Urinary bladder (tissue), 4 donors: Measurements from ENCODE around the gene PNMA8C. TPM values are rescaled to one million over a fixed set of nuclear protein-coding genes. Genes with fewer than 3 reads are reported as not detected.
"Not testable (repeated sequence)": the region's sequence is repeated elsewhere in the genome, so short reads cannot be mapped to it uniquely, and the experiment has no call there.

ENCODE experiments used
- DNase-seq: peaks from one replicate; pipeline ENCODE4 v3.0.0-alpha.2; 2015; ENCODE audit errors: extremely low spot score
- H3K27ac ChIP-seq: one replicate; pipeline ENCODE4 v1.5.1; 2013; ENCODE audit warnings: low read depth, mild to moderate bottlenecking, moderate library complexity
- H3K36me3 ChIP-seq: one replicate; pipeline ENCODE4 v1.6.1; 2013; ENCODE audit warnings: mild to moderate bottlenecking, moderate library complexity; ENCODE audit not compliant: insufficient read depth
- H3K4me1 ChIP-seq: one replicate; pipeline ENCODE4 v1.6.1; 2013; ENCODE audit warnings: mild to moderate bottlenecking, moderate library complexity; ENCODE audit not compliant: insufficient read depth
- H3K4me3 ChIP-seq: one replicate; pipeline ENCODE4 v1.5.1; 2013; ENCODE audit warnings: low read depth, low read length
- WGBS: extraction: QIAGEN DNeasy Blood & Tissue Kit; methylation state at CpG from one replicate; pipeline ENCODE4 v1.1.7; 2013; 5-methylcytosine and 5-hydroxymethylcytosine counted together
- polyA plus RNA-seq: library from polyadenylated mRNA; stranded (reverse); fragments of 200-250 nt; gene quantifications from one replicate; pipeline ENCODE4 v1.2.3, GENCODE V29; 2013
- total RNA-seq: library from RNA; depleted of rRNA; stranded (reverse); fragments of >200 nt; gene quantifications from one replicate; pipeline ENCODE4 v1.2.3, GENCODE V29; 2014
- donor health status: healthy with polysubstance abuse.
- donor health status: healthy.

The PNMA8C gene
- total and polyA plus RNA-seq, 2 donors, result 0.68 to 1.6 TPM

- H3K36me3 ChIP-seq, result no peaks in the 10 kb centered on the region
- H3K27ac ChIP-seq, result no peak overlapping the region
- 18% methylated on average over 54 of the region's 54 CpGs for WGBS
- peak overlapping the region; percentile 48 for H3K4me3 ChIP-seq
- DNase-seq, result no peak
- H3K4me1 ChIP-seq, result no peaks in the 10 kb centered on the region
Observed at GRCh38 chr19:46411925-46412649, 16.6 kb downstream of the PNMA8C start.

GRCh38 chr19:46411088-46411924 lies 17.4 kb downstream of the PNMA8C start:
- WGBS, result 41% methylated on average over 13 of the region's 13 CpGs
- no peaks in the 10 kb centered on the region for H3K36me3 ChIP-seq
- H3K4me3 ChIP-seq, result peak overlapping the region; percentile 48
- no peak overlapping the region for H3K27ac ChIP-seq
- no peaks in the 10 kb centered on the region for H3K4me1 ChIP-seq
- no peak for DNase-seq

- no peak for DNase-seq
- no peak overlapping the region for H3K4me3 ChIP-seq
- WGBS, result 78% methylated on average over 13 of the region's 13 CpGs
Observed at GRCh38 chr19:46410205-46411087, 18.3 kb downstream of the PNMA8C start.

GRCh38 chr19:46409191-46409590 lies 19.5 kb downstream of the PNMA8C start:
- Histone ChIP-seq H3K36me3 (no peaks in the 10 kb centered on the region), H3K4me3 (no peak overlapping the region), H3K4me1 (no peaks in the 10 kb centered on the region), H3K27ac (no peak overlapping the region)
- WGBS, result 61% methylated on average over 3 of the region's 3 CpGs
- no peak for DNase-seq

More at GRCh38 chr19:46410205-46411087, 18.3 kb downstream of the PNMA8C start:
- H3K4me1 ChIP-seq, result no peaks in the 10 kb centered on the region
- H3K36me3 ChIP-seq, result no peaks in the 10 kb centered on the region
- no peak overlapping the region for H3K27ac ChIP-seq

GRCh38 chr19:46408664-46409039 lies 20.1 kb downstream of the PNMA8C start:
- Histone ChIP-seq H3K36me3 (no peaks in the 10 kb centered on the region), H3K4me1 (no peaks in the 10 kb centered on the region), H3K27ac (no peak overlapping the region), H3K4me3 (no peak overlapping the region)
- DNase-seq, result no peak
- WGBS, result 4% methylated on average over 11 of the region's 11 CpGs

GRCh38 chr19:46407856-46408663 lies 20.7 kb downstream of the PNMA8C start:
- no peaks in the 10 kb centered on the region for H3K36me3 ChIP-seq
- H3K4me1 ChIP-seq, result no peaks in the 10 kb centered on the region
- no peak for DNase-seq
- no peak overlapping the region for H3K27ac ChIP-seq
- no peak overlapping the region for H3K4me3 ChIP-seq
- 17% methylated on average over 23 of the region's 23 CpGs for WGBS

- 12% methylated on average over 6 of the region's 6 CpGs for WGBS
- H3K27ac ChIP-seq, result no peak overlapping the region
- no peak overlapping the region for H3K4me3 ChIP-seq
- H3K36me3 ChIP-seq, result no peaks in the 10 kb centered on the region
- H3K4me1 ChIP-seq, result no peaks in the 10 kb centered on the region
- DNase-seq, result no peak
Observed at GRCh38 chr19:46406976-46407375, 21.8 kb downstream of the PNMA8C start.

- no peak overlapping the region for H3K27ac ChIP-seq
- H3K4me1 ChIP-seq, result no peaks in the 10 kb centered on the region
- DNase-seq, result no peak
Observed at GRCh38 chr19:46404753-46405468, 23.8 kb downstream of the PNMA8C start.

GRCh38 chr19:46404055-46404752 lies 24.5 kb downstream of the PNMA8C start:
- 5% methylated on average over 36 of the region's 36 CpGs for WGBS
- Histone ChIP-seq H3K4me3 (peak overlapping the region; percentile 30), H3K27ac (no peak overlapping the region), H3K36me3 (peaks cover 2% of the 10 kb centered on the region), H3K4me1 (no peaks in the 10 kb centered on the region)
- DNase-seq, result no peak

More at GRCh38 chr19:46404753-46405468, 23.8 kb downstream of the PNMA8C start:
- Histone ChIP-seq H3K36me3 (peaks cover 2% of the 10 kb centered on the region), H3K4me3 (peak overlapping the region; percentile 30)
- 21% methylated on average over 41 of the region's 41 CpGs for WGBS

GRCh38 chr19:46402725-46403124 lies 26.0 kb downstream of the PNMA8C start:
- H3K27ac ChIP-seq, result no peak overlapping the region
- no peaks in the 10 kb centered on the region for H3K4me1 ChIP-seq
- no peak for DNase-seq
- H3K36me3 ChIP-seq, result peaks cover 2% of the 10 kb centered on the region
- H3K4me3 ChIP-seq, result no peak overlapping the region
- WGBS, result 92% methylated on average over 11 of the region's 11 CpGs

- H3K27ac ChIP-seq, H3K4me1 ChIP-seq, H3K36me3 ChIP-seq, H3K4me3 ChIP-seq, DNase-seq: not testable (repeated sequence)
- 87% methylated on average over 14 of the region's 14 CpGs for WGBS
Observed at GRCh38 chr19:46397801-46398479, 30.8 kb downstream of the PNMA8C start.
